GM12878 (cell line): ENCODE measurements around the gene CAMTA1. TPM values are rescaled to one million over a fixed set of nuclear protein-coding genes. Genes with fewer than 3 reads are reported as not detected.

Experiments
- ATAC-seq: fragments of 200-7000 bp; cut with Tn5 transposase; 3 replicates; pipeline ENCODE4 v1.9.1; 2020; ENCODE audit warnings: mild to moderate bottlenecking, moderate library complexity
- BruUV-seq: library from RNA; stranded (reverse); fragments of 400-500 nt; replicated peaks from 2 replicates; lab custom pipeline; 2021; lab: Mats Ljungman, UMichigan
- CTCF ChIA-PET: fragments of 300-600 bp; sonication (Branson Sonifier 250); formaldehyde crosslinking; extraction: SDS; loops from one replicate; lab custom pipeline; 2021; ENCODE audit warnings: inconsistent platforms; lab: Yijun Ruan, JAX
- POLR2A ChIA-PET: fragments of 350-600 bp; formaldehyde crosslinking; extraction: SDS; loops from one replicate; lab custom pipeline; 2021; ENCODE audit warnings: inconsistent platforms; lab: Charles Lee
- RAD21 ChIA-PET: fragments of 300-600 bp; sonication (Branson Sonifier 250); formaldehyde crosslinking; loops from one replicate; lab custom pipeline; 2023; ENCODE audit warnings: antibody characterized with exemption; ENCODE audit not compliant: unreplicated experiment; lab: Charles Lee
- SMC1A ChIA-PET: fragments of 300-600 bp; sonication (Branson Sonifier 250); formaldehyde crosslinking; loops from one replicate; lab custom pipeline; 2023; ENCODE audit not compliant: unreplicated experiment, uncharacterized antibody; lab: Charles Lee
- DNase-seq: peaks from one replicate; pipeline ENCODE4 v3.0.0-alpha.2; 2011; ENCODE audit warnings: low read depth, low spot score
- FAIRE-seq: peaks from 3 replicates; lab custom pipeline; 2011; peaks lifted over from hg19 to GRCh38; lab: Jason Lieb, UNC
- H2AFZ ChIP-seq: 2 replicates; pipeline ENCODE4 v1.6.0; 2011; ENCODE audit warnings: low read depth, low read length, control low read depth; ENCODE audit not compliant: control insufficient read depth
- H3K27ac ChIP-seq: 2 replicates; pipeline ENCODE4 v1.5.1; 2011; ENCODE audit warnings: control low read depth; ENCODE audit not compliant: control insufficient read depth, insufficient read depth
- H3K27me3 ChIP-seq, 2 experiments: replicated peaks in 1 of 2; 2 replicates each; pipeline versions ENCODE4 v1.6.0 to v1.6.1; 2011; ENCODE audit warnings: low read length in 1 of 2; ENCODE audit not compliant: control insufficient read depth in 2 of 2, insufficient read depth in 2 of 2
- H3K36me3 ChIP-seq, 2 experiments: 2 replicates each; pipeline ENCODE4 v1.5.1; 2011; ENCODE audit warnings: low read length in 1 of 2; ENCODE audit not compliant: control insufficient read depth in 2 of 2, insufficient read depth in 2 of 2
- H3K4me1 ChIP-seq: 2 replicates; pipeline ENCODE4 v1.6.1; 2011; ENCODE audit warnings: mild to moderate bottlenecking, low read length, moderate library complexity, mixed read lengths; ENCODE audit not compliant: control insufficient read depth, insufficient read depth
- H3K4me2 ChIP-seq: 2 replicates; pipeline ENCODE4 v1.6.0; 2011; ENCODE audit warnings: control low read depth; ENCODE audit not compliant: control insufficient read depth, insufficient read depth
- H3K4me3 ChIP-seq: fragments of 200-600 bp; sonication (generic); 2 replicates; pipeline ENCODE4 v1.5.1; 2016
- H3K79me2 ChIP-seq: 2 replicates; pipeline ENCODE4 v1.6.0; 2011; ENCODE audit warnings: low read length; ENCODE audit not compliant: control insufficient read depth, insufficient read depth
- H3K9ac ChIP-seq: 2 replicates; pipeline ENCODE4 v1.8.0; 2011; ENCODE audit warnings: low read length, control low read depth, mixed read lengths; ENCODE audit not compliant: control insufficient read depth, insufficient read depth
- H3K9me3 ChIP-seq: replicated peaks from 3 replicates; pipeline ENCODE4 v1.5.1; 2011; ENCODE audit warnings: mild to moderate bottlenecking, low read length; ENCODE audit not compliant: control insufficient read depth, insufficient read depth
- H4K20me1 ChIP-seq: 2 replicates; pipeline ENCODE4 v1.6.0; 2011; ENCODE audit not compliant: control insufficient read depth, insufficient read depth
- CBFB ChIP-seq: IDR thresholded peaks from 2 replicates; pipeline ENCODE4 v1.6.1; 2016; ENCODE audit warnings: antibody characterized with exemption, low read depth
- CEBPB ChIP-seq, 2 experiments: fragments of 150-350 bp in 1 of 2; IDR thresholded peaks; 2 replicates each; pipeline ENCODE4 v1.6.1; 2012 to 2014; ENCODE audit warnings: low read depth in 2 of 2, low read length in 2 of 2, borderline replicate concordance in 1 of 2, inconsistent platforms in 1 of 2
- CHD1 ChIP-seq: IDR thresholded peaks from 2 replicates; pipeline ENCODE4 v1.6.1; 2012; ENCODE audit warnings: low read depth, low read length, improper control_type of control experiment
- CUX1 ChIP-seq: IDR thresholded peaks from 2 replicates; pipeline ENCODE4 v1.6.1; 2012; ENCODE audit warnings: improper control_type of control experiment, low read depth, low read length; ENCODE audit not compliant: insufficient replicate concordance
- GATAD2B ChIP-seq: fragments of 450-650 bp; conservative IDR thresholded peaks from 2 replicates; pipeline ENCODE4 v1.6.1; 2017; ENCODE audit warnings: low read depth, mild to moderate bottlenecking, moderate library complexity
- HDGF ChIP-seq: fragments of 450-650 bp; IDR thresholded peaks from 2 replicates; pipeline ENCODE4 v1.6.1; 2016; ENCODE audit warnings: antibody characterized with exemption
- POLR2AphosphoS5 ChIP-seq: IDR thresholded peaks from 2 replicates; pipeline ENCODE4 v1.6.1; 2011; ENCODE audit warnings: mild to moderate bottlenecking, low read length, inconsistent platforms
- POU2F2 ChIP-seq: IDR thresholded peaks from 3 replicates; pipeline ENCODE4 v1.6.1; 2011; ENCODE audit warnings: low read depth, mild to moderate bottlenecking, low read length, borderline replicate concordance
- TCF3 ChIP-seq: IDR thresholded peaks from 2 replicates; pipeline ENCODE4 v1.6.1; 2012; ENCODE audit warnings: low read depth, mild to moderate bottlenecking, low read length, borderline replicate concordance; ENCODE audit not compliant: insufficient read depth
- ZSCAN29 ChIP-seq: fragments of 450-650 bp; IDR thresholded peaks from 2 replicates; pipeline ENCODE4 v1.6.1; 2017; ENCODE audit warnings: mild to moderate bottlenecking, moderate library complexity
- WGBS: methylation state at CpG from one replicate; pipeline ENCODE4 v1.1.6; 2016; ENCODE audit warnings: low lambda C conversion rate; ENCODE audit not compliant: insufficient replicate concordance, insufficient coverage; ENCODE audit errors: missing lambda C conversion rate; 5-methylcytosine and 5-hydroxymethylcytosine counted together
- in situ Hi-C: fragments of 300-500 bp; cut with MboI; formaldehyde crosslinking; loops from 9 replicates; pipeline ENCODE4 v1.14.3; 2018; ENCODE audit warnings: mixed read lengths
- intact Hi-C: fragments of 100-400 bp; cut with micrococcal nuclease; formaldehyde crosslinking; loops from one replicate; pipeline ENCODE4 v1.14.2; 2022; ENCODE audit not compliant: unreplicated experiment
- polyA plus RNA-seq, 11 experiments: library from polyadenylated mRNA; depleted of rRNA in 4 of 11; unstranded in 6 of 11; stranded (reverse) in 5 of 11; fragments of >200 nt; fragmentation: Nextera tagmentation in 4 of 11; fragmentation: Illumina TruSeq in 1 of 11; extraction: Ambion mirVana in 4 of 11; extraction: Trizol in 1 of 11; gene quantifications; 1 replicate in 1 of 11; 2 replicates in 10 of 11; pipeline versions ENCODE4 v1.2.1 to v1.2.3, GENCODE V29; 2011 to 2016; ENCODE audit warnings: inconsistent platforms in 2 of 11, missing spikeins in 2 of 11, low read depth in 1 of 11
- total RNA-seq, 4 experiments: library from RNA; depleted of rRNA in 3 of 4; stranded (reverse); fragments of >200 nt in 3 of 4; fragmentation: Illumina TruSeq in 1 of 4; extraction: Trizol in 1 of 4; gene quantifications; 2 replicates each; pipeline versions ENCODE4 v1.2.1 to v1.2.3, GENCODE V29; 2013 to 2021
- TF ChIP-seq, protein P1 (sequence below): fragments of 450-650 bp; IDR thresholded peaks from 2 replicates; pipeline ENCODE4 v1.6.1; 2018; ENCODE audit warnings: borderline replicate concordance, mild to moderate bottlenecking; ENCODE audit not compliant: partially characterized antibody
- TF ChIP-seq, protein P2 (sequence below): IDR thresholded peaks from 2 replicates; pipeline ENCODE4 v1.6.1; 2012; ENCODE audit warnings: low read depth, low read length, improper control_type of control experiment
- TF ChIP-seq, protein P3 (sequence below): fragments of 450-650 bp; formaldehyde crosslinking; IDR thresholded peaks from 2 replicates; pipeline ENCODE4 v1.4.0; 2020; ENCODE audit warnings: mild to moderate bottlenecking, moderate library complexity

The CAMTA1 gene
- total and polyA plus RNA-seq, 10 of the 15 experiments (the other 5 are each of a cell fraction or from before 2014, with no cell fraction given), result 37.7 to 148 (median 76.4) TPM

- Histone ChIP-seq H3K27ac (no peak overlapping the region), H3K9ac (no peak overlapping the region), H3K27me3 (no peaks in the 10 kb centered on the region), H3K79me2 (no peaks in the 10 kb centered on the region; the same call in 1 of the 2 replicates), H3K4me1 (peaks cover 3% of the 10 kb centered on the region; the same call in 1 of the 2 replicates), H3K4me2 (no peak overlapping the region), H3K4me3 (no peak overlapping the region), H3K9me3 (no peaks in the 10 kb centered on the region; the same call in 2 of the 3 replicates), H4K20me1 (no peaks in the 10 kb centered on the region), H2AFZ (no peak overlapping the region), H3K36me3 (peaks cover 0 to 5% of the 10 kb centered on the region in 2 experiments; a peak in 2 of 4 replicates)
- ChIA-PET CTCF (no interaction called here), SMC1A (interaction anchor here (0.6 to 4.3 kb wide), 2 partner anchors 8 to 62 kb away, joined by 3 to 26 read pairs; no protein-coding TSS in a partner anchor), RAD21 (no interaction called here), POLR2A (no interaction called here)
- in situ Hi-C loops, result no loop called here
- WGBS, result 95% methylated on average over 8 of the region's 8 CpGs
- FAIRE-seq (no peak), DNase-seq (no peak), ATAC-seq (no peak)
- intact Hi-C loops, result no loop called here
- BruUV-seq, result no TSS peak
- TF ChIP-seq CUX1 (no peak), POLR2AphosphoS5 (no peak), POU2F2 (no peak), ZSCAN29 (no peak), HDGF (no peak), TCF3 (no peak), CBFB (no peak), GATAD2B (no peak), CEBPB (IDR thresholded peaks at IDR 0.05; ENCODE audit: borderline replicate concordance in 1 of 2, low read depth in 2 of 2, low read length in 2 of 2) (no peak), CHD1 (no peak)
- TF ChIP-seq, protein P1, sequence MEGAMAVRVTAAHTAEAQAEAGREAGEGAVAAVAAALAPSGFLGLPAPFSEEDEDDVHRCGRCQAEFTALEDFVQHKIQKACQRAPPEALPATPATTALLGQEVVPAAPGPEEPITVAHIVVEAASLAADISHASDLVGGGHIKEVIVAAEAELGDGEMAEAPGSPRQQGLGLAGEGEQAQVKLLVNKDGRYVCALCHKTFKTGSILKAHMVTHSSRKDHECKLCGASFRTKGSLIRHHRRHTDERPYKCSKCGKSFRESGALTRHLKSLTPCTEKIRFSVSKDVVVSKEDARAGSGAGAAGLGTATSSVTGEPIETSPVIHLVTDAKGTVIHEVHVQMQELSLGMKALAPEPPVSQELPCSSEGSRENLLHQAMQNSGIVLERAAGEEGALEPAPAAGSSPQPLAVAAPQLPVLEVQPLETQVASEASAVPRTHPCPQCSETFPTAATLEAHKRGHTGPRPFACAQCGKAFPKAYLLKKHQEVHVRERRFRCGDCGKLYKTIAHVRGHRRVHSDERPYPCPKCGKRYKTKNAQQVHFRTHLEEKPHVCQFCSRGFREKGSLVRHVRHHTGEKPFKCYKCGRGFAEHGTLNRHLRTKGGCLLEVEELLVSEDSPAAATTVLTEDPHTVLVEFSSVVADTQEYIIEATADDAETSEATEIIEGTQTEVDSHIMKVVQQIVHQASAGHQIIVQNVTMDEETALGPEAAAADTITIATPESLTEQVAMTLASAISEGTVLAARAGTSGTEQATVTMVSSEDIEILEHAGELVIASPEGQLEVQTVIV, result no peak
- TF ChIP-seq, protein P2, sequence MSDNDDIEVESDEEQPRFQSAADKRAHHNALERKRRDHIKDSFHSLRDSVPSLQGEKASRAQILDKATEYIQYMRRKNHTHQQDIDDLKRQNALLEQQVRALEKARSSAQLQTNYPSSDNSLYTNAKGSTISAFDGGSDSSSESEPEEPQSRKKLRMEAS, result no peak
- TF ChIP-seq, protein P3, sequence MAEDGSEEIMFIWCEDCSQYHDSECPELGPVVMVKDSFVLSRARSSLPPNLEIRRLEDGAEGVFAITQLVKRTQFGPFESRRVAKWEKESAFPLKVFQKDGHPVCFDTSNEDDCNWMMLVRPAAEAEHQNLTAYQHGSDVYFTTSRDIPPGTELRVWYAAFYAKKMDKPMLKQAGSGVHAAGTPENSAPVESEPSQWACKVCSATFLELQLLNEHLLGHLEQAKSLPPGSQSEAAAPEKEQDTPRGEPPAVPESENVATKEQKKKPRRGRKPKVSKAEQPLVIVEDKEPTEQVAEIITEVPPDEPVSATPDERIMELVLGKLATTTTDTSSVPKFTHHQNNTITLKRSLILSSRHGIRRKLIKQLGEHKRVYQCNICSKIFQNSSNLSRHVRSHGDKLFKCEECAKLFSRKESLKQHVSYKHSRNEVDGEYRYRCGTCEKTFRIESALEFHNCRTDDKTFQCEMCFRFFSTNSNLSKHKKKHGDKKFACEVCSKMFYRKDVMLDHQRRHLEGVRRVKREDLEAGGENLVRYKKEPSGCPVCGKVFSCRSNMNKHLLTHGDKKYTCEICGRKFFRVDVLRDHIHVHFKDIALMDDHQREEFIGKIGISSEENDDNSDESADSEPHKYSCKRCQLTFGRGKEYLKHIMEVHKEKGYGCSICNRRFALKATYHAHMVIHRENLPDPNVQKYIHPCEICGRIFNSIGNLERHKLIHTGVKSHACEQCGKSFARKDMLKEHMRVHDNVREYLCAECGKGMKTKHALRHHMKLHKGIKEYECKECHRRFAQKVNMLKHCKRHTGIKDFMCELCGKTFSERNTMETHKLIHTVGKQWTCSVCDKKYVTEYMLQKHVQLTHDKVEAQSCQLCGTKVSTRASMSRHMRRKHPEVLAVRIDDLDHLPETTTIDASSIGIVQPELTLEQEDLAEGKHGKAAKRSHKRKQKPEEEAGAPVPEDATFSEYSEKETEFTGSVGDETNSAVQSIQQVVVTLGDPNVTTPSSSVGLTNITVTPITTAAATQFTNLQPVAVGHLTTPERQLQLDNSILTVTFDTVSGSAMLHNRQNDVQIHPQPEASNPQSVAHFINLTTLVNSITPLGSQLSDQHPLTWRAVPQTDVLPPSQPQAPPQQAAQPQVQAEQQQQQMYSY (CRISPR knock-in tag), result no peak
Observed at GRCh38 chr1:6842301-6842700, 57.0 kb downstream of the CAMTA1 start.
